Lung (tissue), 12 donors: Measurements from ENCODE around the gene WFDC8. TPM values are rescaled to one million over a fixed set of nuclear protein-coding genes. Genes with fewer than 3 reads are reported as not detected.
"Not testable (repeated sequence)": the region's sequence is repeated elsewhere in the genome, so short reads cannot be mapped to it uniquely, and the experiment has no call there.

Source experiments
- ATAC-seq: fragments of 200-7000 bp; cut with Tn5 transposase; one replicate; pipeline ENCODE4 v1.9.1; 2020; ENCODE audit warnings: moderate number of reproducible peaks; ENCODE audit not compliant: insufficient read depth, low FRiP score
- DNase-seq, 3 donors: peaks; one replicate each; pipeline ENCODE4 v3.0.0-alpha.2; 2013 to 2017
- H3K27ac ChIP-seq, 2 donors: one replicate each; pipeline ENCODE4 v1.5.1; 2013; ENCODE audit warnings: mild to moderate bottlenecking in 2 of 2, moderate library complexity in 2 of 2, control low read depth in 1 of 2, inconsistent platforms in 1 of 2, low read depth in 1 of 2, low read length in 1 of 2
- H3K27me3 ChIP-seq, 3 donors: one replicate each; pipeline ENCODE4 v1.5.1; 2013; ENCODE audit warnings: low read length in 2 of 3; ENCODE audit not compliant: control insufficient read depth in 3 of 3, insufficient read depth in 3 of 3
- H3K36me3 ChIP-seq, 4 donors: one replicate each; pipeline ENCODE4 v1.5.1; 2013; ENCODE audit warnings: low read length in 4 of 4, mild to moderate bottlenecking in 1 of 4, moderate library complexity in 1 of 4; ENCODE audit not compliant: control insufficient read depth in 4 of 4, insufficient read depth in 4 of 4
- H3K4me1 ChIP-seq, 5 donors: one replicate each; pipeline ENCODE4 v1.5.1; 2013; ENCODE audit warnings: low read length in 5 of 5, mild to moderate bottlenecking in 2 of 5, moderate library complexity in 1 of 5; ENCODE audit not compliant: control insufficient read depth in 5 of 5, insufficient read depth in 5 of 5
- H3K4me3 ChIP-seq: one replicate; pipeline ENCODE4 v1.5.1; 2013; ENCODE audit warnings: mild to moderate bottlenecking, control low read depth, moderate library complexity
- H3K9ac ChIP-seq, 2 donors: one replicate each; pipeline ENCODE4 v1.5.1; 2013; ENCODE audit warnings: low read length in 2 of 2, control low read depth in 1 of 2; ENCODE audit not compliant: insufficient read depth in 1 of 2
- H3K9me3 ChIP-seq, 4 donors: one replicate each; pipeline ENCODE4 v1.5.1; 2013; ENCODE audit warnings: low read length in 3 of 4, mild to moderate bottlenecking in 1 of 4, moderate library complexity in 1 of 4; ENCODE audit not compliant: control insufficient read depth in 4 of 4, insufficient read depth in 3 of 4
- CTCF ChIP-seq: IDR thresholded peaks from 2 replicates; pipeline ENCODE4 v1.5.1; 2012; ENCODE audit warnings: mild to moderate bottlenecking; ENCODE audit errors: control extremely low read depth, extremely low read depth
- WGBS, 2 donors: extraction: QIAGEN DNeasy Blood & Tissue Kit; methylation state at CpG; one replicate each; pipeline ENCODE4 v1.1.7; 2013; 5-methylcytosine and 5-hydroxymethylcytosine counted together
- polyA plus RNA-seq, 2 donors: library from polyadenylated mRNA; stranded (reverse); fragments of 200-250 nt; gene quantifications; one replicate each; pipeline ENCODE4 v1.2.1, GENCODE V29; 2013
- total RNA-seq, 2 donors: library from RNA; depleted of rRNA in 1 of 2; stranded (reverse); fragments of >200 nt in 1 of 2; gene quantifications; one replicate each; pipeline ENCODE4 v1.2.1, GENCODE V29; 2014 to 2021
- donor health status: control.
- donor health status: control.
- donor health status: Bipolar disorder and iron deficiency.
- donor health status: healthy.
- donor health status: DM: yes; HTN: yes; CAD: no.

The WFDC8 gene
- total and polyA plus RNA-seq, 4 donors = 0.26 TPM; not detected in 3

GRCh38 chr20:45588800-45589199 lies 9.7 kb upstream of the WFDC8 start:
- Histone ChIP-seq H3K27ac (no peak overlapping the region), H3K9me3 (peaks cover 0 to 5% (median 0%) of the 10 kb centered on the region in 4 donors), H3K4me3 (no peak overlapping the region), H3K9ac (no peak overlapping the region), H3K27me3 (no peaks in the 10 kb centered on the region), H3K4me1 (no peaks in the 10 kb centered on the region), H3K36me3 (no peaks in the 10 kb centered on the region)
- no peak for DNase-seq
- no peak for TF ChIP-seq CTCF
- 76 to 88% methylated on average over 2 of the region's 2 CpGs for WGBS, 2 donors
- ATAC-seq = no peak

GRCh38 chr20:45585986-45586385 lies 6.9 kb upstream of the WFDC8 start:
- H3K4me1 ChIP-seq, H3K9me3 ChIP-seq, H3K4me3 ChIP-seq, H3K9ac ChIP-seq, H3K36me3 ChIP-seq, DNase-seq, H3K27ac ChIP-seq, H3K27me3 ChIP-seq, ATAC-seq: not testable (repeated sequence)
- 73 to 90% methylated on average over 5 of the region's 5 CpGs for WGBS, 2 donors

- H3K9ac ChIP-seq, H3K4me1 ChIP-seq, H3K9me3 ChIP-seq, H3K36me3 ChIP-seq, H3K27me3 ChIP-seq, H3K4me3 ChIP-seq, ATAC-seq, H3K27ac ChIP-seq, DNase-seq: not testable (repeated sequence)
- 84 to 91% methylated on average over 5 of the region's 5 CpGs for WGBS, 2 donors
Measured at GRCh38 chr20:45584294-45584693, 5.2 kb upstream of the WFDC8 start.

GRCh38 chr20:45583502-45583901 lies 4.4 kb upstream of the WFDC8 start:
- no peak for DNase-seq
- Histone ChIP-seq H3K36me3 (no peaks in the 10 kb centered on the region), H3K27me3 (peaks cover 0 to 3% (median 0%) of the 10 kb centered on the region in 3 donors), H3K9me3 (no peaks in the 10 kb centered on the region), H3K4me3 (no peak overlapping the region), H3K9ac (no peak overlapping the region), H3K27ac (no peak overlapping the region), H3K4me1 (no peaks in the 10 kb centered on the region)
- no peak for TF ChIP-seq CTCF
- WGBS, 2 donors = 59 to 75% methylated on average over 3 of the region's 3 CpGs
- no peak for ATAC-seq

- Histone ChIP-seq H3K9ac (no peak overlapping the region), H3K27ac (no peak overlapping the region), H3K4me1 (no peaks in the 10 kb centered on the region), H3K9me3 (no peaks in the 10 kb centered on the region), H3K27me3 (peaks cover 0 to 3% (median 0%) of the 10 kb centered on the region in 3 donors), H3K4me3 (no peak overlapping the region), H3K36me3 (no peaks in the 10 kb centered on the region)
- DNase-seq (no peak), ATAC-seq (no peak)
- no peak for TF ChIP-seq CTCF
Measured at GRCh38 chr20:45581702-45582101, 2.6 kb upstream of the WFDC8 start.
